Neutrophil (primary cell): Measurements from ENCODE around the gene CLASP2.

ENCODE experiments used
- H3K27ac ChIP-seq: fragments of 200-600 bp; sonication (generic); 2 replicates; pipeline ENCODE4 v1.5.1; 2016; ENCODE audit warnings: mild to moderate bottlenecking, moderate library complexity
- H3K27me3 ChIP-seq: fragments of 200-600 bp; sonication (generic); 2 replicates; pipeline ENCODE4 v1.6.0; 2016; ENCODE audit warnings: mild to moderate bottlenecking
- H3K36me3 ChIP-seq: fragments of 200-600 bp; sonication (generic); 2 replicates; pipeline ENCODE4 v1.5.1; 2017
- H3K4me1 ChIP-seq, 2 experiments: fragments of 200-600 bp in 1 of 2; sonication (generic) in 1 of 2; 1 replicate in 1 of 2; 2 replicates in 1 of 2; pipeline versions ENCODE4 v1.5.1 to v1.6.1; 2013 to 2016; ENCODE audit warnings: low read depth in 1 of 2, low read length in 1 of 2, mild to moderate bottlenecking in 1 of 2, moderate library complexity in 1 of 2; ENCODE audit not compliant: control insufficient read depth in 1 of 2, insufficient read depth in 1 of 2
- H3K4me3 ChIP-seq, 2 experiments: fragments of 200-600 bp in 1 of 2; sonication (generic) in 1 of 2; 1 replicate in 1 of 2; 2 replicates in 1 of 2; pipeline ENCODE4 v1.5.1; 2013 to 2016; ENCODE audit warnings: low read depth in 1 of 2, low read length in 1 of 2, mild to moderate bottlenecking in 1 of 2, moderate library complexity in 1 of 2
- H3K9me3 ChIP-seq: fragments of 200-600 bp; sonication (generic); 2 replicates; pipeline ENCODE4 v1.5.1; 2016
- TF ChIP-seq, protein P1 (sequence below): fragments of 200-600 bp; sonication (generic); IDR thresholded peaks from 2 replicates; pipeline ENCODE4 v1.5.1; 2016; ENCODE audit warnings: antibody characterized with exemption

The CLASP2 gene

GRCh38 chr3:33586402-33586801 is 131.7 kb downstream of the CLASP2 start:
- H3K27me3 ChIP-seq = no peaks in the 10 kb centered on the region
- no peak overlapping the region for H3K27ac ChIP-seq
- no peak overlapping the region for H3K4me3 ChIP-seq
- H3K36me3 ChIP-seq = peaks cover 13% of the 10 kb centered on the region
- no peaks in the 10 kb centered on the region for H3K9me3 ChIP-seq
- H3K4me1 ChIP-seq = no peaks in the 10 kb centered on the region
- TF ChIP-seq, protein P1, sequence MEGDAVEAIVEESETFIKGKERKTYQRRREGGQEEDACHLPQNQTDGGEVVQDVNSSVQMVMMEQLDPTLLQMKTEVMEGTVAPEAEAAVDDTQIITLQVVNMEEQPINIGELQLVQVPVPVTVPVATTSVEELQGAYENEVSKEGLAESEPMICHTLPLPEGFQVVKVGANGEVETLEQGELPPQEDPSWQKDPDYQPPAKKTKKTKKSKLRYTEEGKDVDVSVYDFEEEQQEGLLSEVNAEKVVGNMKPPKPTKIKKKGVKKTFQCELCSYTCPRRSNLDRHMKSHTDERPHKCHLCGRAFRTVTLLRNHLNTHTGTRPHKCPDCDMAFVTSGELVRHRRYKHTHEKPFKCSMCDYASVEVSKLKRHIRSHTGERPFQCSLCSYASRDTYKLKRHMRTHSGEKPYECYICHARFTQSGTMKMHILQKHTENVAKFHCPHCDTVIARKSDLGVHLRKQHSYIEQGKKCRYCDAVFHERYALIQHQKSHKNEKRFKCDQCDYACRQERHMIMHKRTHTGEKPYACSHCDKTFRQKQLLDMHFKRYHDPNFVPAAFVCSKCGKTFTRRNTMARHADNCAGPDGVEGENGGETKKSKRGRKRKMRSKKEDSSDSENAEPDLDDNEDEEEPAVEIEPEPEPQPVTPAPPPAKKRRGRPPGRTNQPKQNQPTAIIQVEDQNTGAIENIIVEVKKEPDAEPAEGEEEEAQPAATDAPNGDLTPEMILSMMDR = no peak

DNA sequence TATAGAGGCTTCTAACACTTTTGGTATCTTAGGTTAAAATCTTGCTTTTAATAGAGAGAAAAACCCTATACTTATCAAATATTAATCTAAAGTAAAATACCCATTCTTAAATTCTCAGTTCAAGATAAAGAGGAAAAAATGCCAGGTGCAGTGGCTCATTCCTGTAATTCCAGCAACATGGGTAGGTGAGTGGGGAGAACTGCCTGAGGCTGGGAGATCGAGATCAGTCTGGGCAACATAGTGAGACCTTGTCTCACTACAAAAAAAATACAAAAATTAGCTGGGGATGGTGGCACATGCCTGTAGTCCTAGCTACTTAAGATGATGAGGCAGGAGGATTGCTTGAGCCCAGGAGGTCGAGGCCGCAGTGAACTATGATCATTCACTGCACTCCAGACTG is 135.8 kb downstream of the CLASP2 start:
- Histone ChIP-seq H3K36me3 (peaks cover 20% of the 10 kb centered on the region), H3K9me3 (no peaks in the 10 kb centered on the region), H3K4me1 (no peaks in the 10 kb centered on the region), H3K4me3 (no peak overlapping the region), H3K27ac (no peak overlapping the region), H3K27me3 (no peaks in the 10 kb centered on the region)
- TF ChIP-seq, protein P1 = no peak

GRCh38 chr3:33581666-33582065 is 136.4 kb downstream of the CLASP2 start:
- Histone ChIP-seq H3K4me1 (no peaks in the 10 kb centered on the region), H3K27me3 (no peaks in the 10 kb centered on the region)
- TF ChIP-seq, protein P1 = no peak

DNA sequence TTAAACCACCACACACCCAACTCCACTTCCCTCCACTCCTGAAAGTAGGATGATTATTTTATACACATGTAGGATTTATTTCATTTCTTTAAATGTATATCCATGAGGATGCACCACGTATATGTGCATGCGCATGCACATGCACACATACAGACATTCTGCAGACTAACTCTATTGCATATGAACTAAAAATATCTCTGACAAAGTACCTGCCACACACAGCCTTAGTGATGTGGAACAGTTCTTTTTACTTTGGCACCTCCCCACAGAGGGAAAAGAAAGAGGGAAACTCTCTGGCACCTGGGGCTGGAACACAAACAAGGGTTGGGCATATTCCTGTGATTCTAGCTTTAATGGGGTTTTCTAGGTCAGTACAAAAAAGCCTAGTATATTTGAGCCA is 138.2 kb downstream of the CLASP2 start:
- no peaks in the 10 kb centered on the region for H3K27me3 ChIP-seq
- no peak overlapping the region for H3K4me3 ChIP-seq
- no peaks in the 10 kb centered on the region for H3K9me3 ChIP-seq
- TF ChIP-seq, protein P1 = no peak
- H3K4me1 ChIP-seq = peaks cover 0 to 7% of the 10 kb centered on the region in 2 experiments
- H3K27ac ChIP-seq = no peak overlapping the region
- H3K36me3 ChIP-seq = peaks cover 20% of the 10 kb centered on the region

More at GRCh38 chr3:33581666-33582065, 136.4 kb downstream of the CLASP2 start:
- H3K4me3 ChIP-seq = no peak overlapping the region
- no peak overlapping the region for H3K27ac ChIP-seq
- H3K36me3 ChIP-seq = peaks cover 20% of the 10 kb centered on the region
- no peaks in the 10 kb centered on the region for H3K9me3 ChIP-seq

DNA sequence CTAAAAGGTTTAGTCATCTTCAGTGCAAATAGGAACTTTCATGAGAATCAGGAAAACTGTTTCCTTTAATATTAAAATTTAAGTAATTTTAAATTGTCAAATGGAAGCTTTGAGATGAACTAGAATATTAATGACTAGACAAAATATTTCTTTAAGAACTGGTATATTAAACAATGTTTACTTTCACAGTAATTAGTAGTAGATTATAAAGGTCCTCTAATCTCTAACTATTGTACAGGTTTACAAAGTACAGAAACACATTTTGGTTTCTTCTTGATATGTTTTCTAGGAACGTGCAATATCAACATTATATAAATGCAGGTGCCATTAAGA is 138.9 kb downstream of the CLASP2 start:
- Histone ChIP-seq H3K4me1 (peaks cover 0 to 7% of the 10 kb centered on the region in 2 experiments), H3K36me3 (peaks cover 20% of the 10 kb centered on the region), H3K27ac (no peak overlapping the region), H3K4me3 (no peak overlapping the region), H3K9me3 (no peaks in the 10 kb centered on the region), H3K27me3 (no peaks in the 10 kb centered on the region)
- TF ChIP-seq, protein P1 = no peak
